ENCODE measurements around the gene UBAC2.

Gene UBAC2

DNA sequence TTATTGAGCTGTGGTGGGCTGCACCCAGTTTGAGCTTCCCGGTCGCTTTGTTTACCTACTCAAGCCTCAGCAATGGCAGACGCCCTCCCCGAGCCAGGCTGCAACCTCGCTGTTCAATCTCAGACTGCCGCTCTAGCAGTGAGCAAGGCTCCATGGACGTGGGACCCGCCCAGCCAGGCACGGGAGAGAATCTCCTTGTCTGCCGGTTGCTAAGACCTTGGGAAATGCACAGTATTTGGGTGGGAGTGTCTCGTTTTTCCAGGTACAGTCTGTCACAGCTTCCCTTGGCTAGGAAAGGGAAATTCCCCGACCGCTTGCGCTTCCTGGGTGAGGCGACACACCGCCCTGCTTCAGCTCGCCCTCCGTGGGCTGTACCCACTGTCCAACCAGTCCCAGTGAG lies 27.7 kb upstream of the UBAC2 start:
- Histone ChIP-seq H3K4me1 (peaks cover 3% of the 10 kb centered on the region; the same call in 1 of the 2 replicates), H3K9me3 (no peaks in the 10 kb centered on the region), H3K36me3 (replicated peaks) (no peaks in the 10 kb centered on the region), H3K27me3 (ENCODE audit: low read depth) (peaks cover 2% of the 10 kb centered on the region; the same call in 1 of the 2 replicates), H3K4me3 (no peak overlapping the region)
- in situ Hi-C loops (cut with MboI; ENCODE audit: low sequenced_read_pairs) = no loop called here
- no peak for DNase-seq (ENCODE audit: low spot score in 2 of 2)

DNA sequence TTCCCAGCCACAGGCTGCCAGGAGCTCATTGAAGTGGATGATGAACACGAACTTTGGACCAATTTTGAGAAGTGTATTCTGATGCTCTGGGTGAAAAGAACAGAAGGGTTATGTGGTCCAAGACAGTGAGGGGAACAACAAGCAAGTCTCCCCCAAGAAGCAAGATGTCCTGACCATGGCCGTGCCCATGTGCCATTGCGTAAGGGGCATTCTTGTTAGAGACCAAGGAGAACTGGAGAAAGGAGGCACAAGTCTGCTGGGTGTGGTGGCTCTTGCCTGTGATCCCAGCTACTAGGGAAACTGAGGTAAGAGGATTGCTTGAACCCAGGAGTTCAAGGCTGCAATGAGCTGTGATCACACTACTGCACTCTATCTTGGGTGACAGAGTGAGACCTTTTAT lies 27.0 kb upstream of the UBAC2 start:
- in situ Hi-C loops (cut with MboI; ENCODE audit: low sequenced_read_pairs) = no loop called here
- peaks cover 2% of the 10 kb centered on the region; the same call in 1 of the 2 replicates for H3K27me3 ChIP-seq (ENCODE audit: low read depth)
- H3K9me3 ChIP-seq = no peaks in the 10 kb centered on the region
- no peak overlapping the region for H3K4me3 ChIP-seq
- DNase-seq (ENCODE audit: low spot score in 2 of 2) = no peak
- peaks cover 3% of the 10 kb centered on the region; the same call in 1 of the 2 replicates for H3K4me1 ChIP-seq
- no peaks in the 10 kb centered on the region for H3K36me3 ChIP-seq (replicated peaks)

- peaks cover 3% of the 10 kb centered on the region; the same call in 1 of the 2 replicates for H3K4me1 ChIP-seq
- no peaks in the 10 kb centered on the region for H3K9me3 ChIP-seq
- no peaks in the 10 kb centered on the region for H3K36me3 ChIP-seq (replicated peaks)
- no peak overlapping the region for H3K4me3 ChIP-seq
- in situ Hi-C loops (cut with MboI; ENCODE audit: low sequenced_read_pairs) = loop anchor here (5.0 kb wide), 2 partner anchors 93 to 263 kb away; no protein-coding TSS in a partner anchor
- H3K27me3 ChIP-seq (ENCODE audit: low read depth) = peaks cover 2% of the 10 kb centered on the region; the same call in 1 of the 2 replicates
- DNase-seq (ENCODE audit: low spot score in 2 of 2) = no peak
Measured at GRCh38 chr13:99174533-99175100, 26.0 kb upstream of the UBAC2 start.

DNA sequence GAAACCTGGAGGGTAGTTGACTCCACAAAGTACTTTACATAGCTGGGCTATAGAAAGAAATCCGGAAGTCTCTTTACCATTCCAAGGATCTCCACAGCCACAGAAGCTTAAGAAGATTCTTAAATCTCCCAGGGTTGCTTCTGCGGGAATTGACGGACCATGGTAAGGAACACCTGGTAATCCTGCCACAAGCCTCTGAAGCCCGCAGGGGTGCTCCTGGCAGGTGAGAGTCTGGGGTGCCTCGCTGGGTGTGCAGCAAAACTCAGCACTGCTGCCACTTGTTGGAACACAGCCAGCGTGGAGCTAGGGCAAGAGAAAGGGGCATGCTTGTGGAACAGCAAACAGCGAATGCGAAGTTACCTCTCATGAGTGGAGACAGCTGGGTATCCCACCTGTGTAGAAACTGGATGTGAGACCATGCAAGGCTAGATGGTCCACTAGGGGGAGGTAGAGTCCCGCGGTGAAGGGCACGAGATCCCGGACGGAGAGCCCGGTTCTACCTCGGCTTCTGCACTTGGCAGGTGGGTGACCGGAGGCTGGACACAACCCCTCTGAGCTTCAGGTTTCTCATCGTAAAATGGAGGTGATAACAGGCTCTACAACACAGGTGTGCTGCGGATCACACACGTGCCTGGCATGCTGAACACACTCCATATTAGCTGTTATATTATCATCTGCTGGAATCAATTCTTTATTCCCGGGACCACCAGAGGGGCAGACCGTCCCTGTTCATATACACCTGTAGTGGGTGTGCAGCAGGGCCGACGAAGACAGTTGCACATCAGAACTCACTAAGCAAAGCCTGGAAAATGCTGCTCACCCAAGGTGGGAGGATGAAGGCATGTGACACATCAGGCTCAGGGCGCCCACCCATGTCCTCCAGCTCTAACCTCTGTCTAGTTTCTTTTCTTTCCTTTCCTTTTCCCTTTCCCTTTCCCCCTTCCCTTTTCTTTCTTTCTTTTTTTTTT lies 24.1 kb upstream of the UBAC2 start:
- in situ Hi-C loops (cut with MboI; ENCODE audit: low sequenced_read_pairs) = loop anchor here (5.0 kb wide), 2 partner anchors 91 to 261 kb away; no protein-coding TSS in a partner anchor
- no peak overlapping the region for H3K4me3 ChIP-seq
- peaks cover 3% of the 10 kb centered on the region; the same call in 1 of the 2 replicates for H3K4me1 ChIP-seq
- peaks cover 2% of the 10 kb centered on the region; the same call in 1 of the 2 replicates for H3K27me3 ChIP-seq (ENCODE audit: low read depth)
- peak; percentile 42 to 91 for DNase-seq (ENCODE audit: low spot score in 2 of 2)
- no peaks in the 10 kb centered on the region for H3K36me3 ChIP-seq (replicated peaks)
- H3K9me3 ChIP-seq = no peaks in the 10 kb centered on the region

DNA sequence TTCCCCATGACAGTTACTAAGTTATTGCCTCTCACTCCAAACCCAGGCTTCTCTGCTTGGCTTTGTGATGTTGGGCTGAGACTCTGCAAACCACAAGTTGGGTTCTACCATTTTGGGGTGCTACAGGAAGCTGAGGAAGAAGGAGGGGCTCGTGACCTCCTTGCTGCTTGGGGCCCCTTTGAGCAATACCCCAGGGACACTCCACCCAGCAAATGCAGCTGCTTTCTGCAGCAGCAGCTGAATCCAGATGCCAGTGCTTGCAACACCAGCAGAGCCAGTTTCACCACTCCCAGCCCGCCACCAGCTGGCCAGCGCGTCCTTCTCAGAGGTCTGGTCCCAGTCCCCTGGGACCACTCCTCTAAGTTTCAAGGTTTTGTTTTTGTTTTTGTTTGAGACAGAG lies 22.0 kb upstream of the UBAC2 start:
- in situ Hi-C loops (cut with MboI; ENCODE audit: low sequenced_read_pairs) = loop anchor here (5.0 kb wide), 2 partner anchors 89 to 259 kb away; no protein-coding TSS in a partner anchor
- H3K4me3 ChIP-seq = no peak overlapping the region
- H3K9me3 ChIP-seq = no peaks in the 10 kb centered on the region
- DNase-seq (ENCODE audit: low spot score in 2 of 2) = no peak
- H3K36me3 ChIP-seq (replicated peaks) = no peaks in the 10 kb centered on the region
- H3K27me3 ChIP-seq (ENCODE audit: low read depth) = peaks cover 2% of the 10 kb centered on the region; the same call in 1 of the 2 replicates
- H3K4me1 ChIP-seq = peaks cover 3% of the 10 kb centered on the region; the same call in 1 of the 2 replicates

DNA sequence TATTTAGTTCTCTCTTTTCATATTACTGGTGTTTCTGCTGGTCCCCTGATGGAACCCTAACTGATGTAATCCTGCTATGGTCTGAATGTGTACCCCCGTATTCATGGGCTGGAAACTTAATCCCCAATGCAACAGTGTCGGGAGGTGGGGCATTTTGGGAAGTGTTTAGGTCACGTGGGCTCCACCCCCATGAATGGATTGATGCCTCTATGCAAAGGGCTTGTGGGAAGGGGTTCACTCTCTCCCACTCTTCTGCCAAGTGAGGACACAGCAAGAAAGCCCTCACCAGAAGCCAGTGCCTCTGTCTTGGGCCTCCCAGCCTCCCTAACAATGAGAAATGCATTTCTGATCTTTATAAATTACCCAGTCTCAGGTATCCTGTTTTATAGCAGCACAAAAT lies 21.2 kb upstream of the UBAC2 start:
- no peak for DNase-seq (ENCODE audit: low spot score in 2 of 2)
- Histone ChIP-seq H3K9me3 (no peaks in the 10 kb centered on the region), H3K4me3 (no peak overlapping the region), H3K36me3 (replicated peaks) (no peaks in the 10 kb centered on the region), H3K4me1 (peaks cover 3% of the 10 kb centered on the region; the same call in 1 of the 2 replicates), H3K27me3 (ENCODE audit: low read depth) (no peaks in the 10 kb centered on the region; the same call in 1 of the 2 replicates)
- in situ Hi-C loops (cut with MboI; ENCODE audit: low sequenced_read_pairs) = loop anchor here (5.0 kb wide), 2 partner anchors 88 to 258 kb away; no protein-coding TSS in a partner anchor

DNA sequence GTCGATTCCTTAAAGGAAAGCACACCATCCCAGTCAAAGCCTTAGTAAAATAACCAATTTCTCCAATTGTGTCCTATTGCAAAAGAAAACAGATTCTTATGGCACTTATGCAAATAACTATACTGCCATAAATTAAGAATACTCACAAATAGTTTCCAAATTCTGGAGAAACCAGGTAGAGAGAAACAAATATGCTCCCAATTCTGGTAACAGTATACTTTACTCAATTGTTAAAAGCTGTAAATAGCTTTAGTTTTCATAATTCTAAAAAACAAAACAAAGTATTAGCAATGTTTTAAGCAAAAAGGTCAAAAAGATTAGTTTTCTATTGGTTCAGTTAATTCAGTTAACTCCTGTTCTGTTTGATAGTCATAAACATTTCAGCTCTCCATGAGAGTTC lies 18.2 kb upstream of the UBAC2 start:
- H3K36me3 ChIP-seq (replicated peaks) = no peaks in the 10 kb centered on the region
- H3K27me3 ChIP-seq (ENCODE audit: low read depth) = no peaks in the 10 kb centered on the region
- H3K9me3 ChIP-seq = no peaks in the 10 kb centered on the region
- no peak overlapping the region for H3K4me3 ChIP-seq
- no peak for DNase-seq (ENCODE audit: low spot score in 2 of 2)
- H3K4me1 ChIP-seq = peaks cover 15% of the 10 kb centered on the region
- in situ Hi-C loops (cut with MboI; ENCODE audit: low sequenced_read_pairs) = no loop called here

- DNase-seq (ENCODE audit: low spot score in 2 of 2) = peak; percentile 56 to 67
- in situ Hi-C loops (cut with MboI; ENCODE audit: low sequenced_read_pairs) = no loop called here
- no peaks in the 10 kb centered on the region for H3K36me3 ChIP-seq (replicated peaks)
- H3K4me1 ChIP-seq = peaks cover 15% of the 10 kb centered on the region
- H3K4me3 ChIP-seq = no peak overlapping the region
- H3K9me3 ChIP-seq = no peaks in the 10 kb centered on the region
- H3K27me3 ChIP-seq (ENCODE audit: low read depth) = no peaks in the 10 kb centered on the region
Measured at GRCh38 chr13:99185606-99186005, 15.0 kb upstream of the UBAC2 start.

DNA sequence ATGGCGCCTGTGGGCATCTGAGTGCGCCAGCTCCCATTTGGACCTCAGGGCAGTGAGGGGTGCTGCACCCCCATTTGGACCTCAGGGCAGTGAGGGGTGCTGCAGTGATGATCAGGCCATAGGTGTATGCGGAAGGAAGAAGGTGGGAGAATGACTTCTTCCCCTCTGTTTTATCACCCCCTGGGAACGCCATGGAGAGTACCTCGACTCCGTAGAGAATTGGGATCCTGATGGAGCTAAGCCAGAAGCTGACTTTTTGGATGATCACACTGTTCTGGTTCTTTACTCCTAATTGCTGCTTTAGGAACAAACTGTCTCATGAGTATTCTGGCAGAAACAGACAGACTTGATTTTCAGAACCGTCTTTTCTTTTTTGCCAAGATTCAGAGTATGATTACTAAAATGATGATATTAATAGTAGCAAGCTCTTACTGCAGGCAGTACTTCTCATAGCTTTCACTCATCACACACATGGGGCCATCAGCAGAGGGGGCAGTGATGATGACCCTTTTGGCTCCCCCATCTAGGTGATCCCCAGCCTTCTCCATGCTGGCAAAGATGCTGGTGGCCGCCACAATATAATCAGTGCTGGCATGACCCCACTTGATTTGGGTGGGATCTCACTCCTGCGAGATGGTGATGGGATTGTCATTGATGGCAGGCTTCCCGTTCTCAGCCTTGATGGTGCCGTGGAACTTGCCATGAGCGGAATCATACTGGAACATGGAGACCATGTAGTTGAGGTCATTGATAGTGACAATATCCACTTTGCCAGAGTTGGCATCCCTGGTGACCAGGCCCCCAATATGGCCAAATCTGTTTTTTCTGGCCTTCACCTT lies 10.3 kb upstream of the UBAC2 start:
- DNase-seq (ENCODE audit: low spot score in 2 of 2) = no peak
- in situ Hi-C loops (cut with MboI; ENCODE audit: low sequenced_read_pairs) = no loop called here
- no peaks in the 10 kb centered on the region for H3K36me3 ChIP-seq (replicated peaks)
- peaks cover 10% of the 10 kb centered on the region for H3K4me1 ChIP-seq
- H3K4me3 ChIP-seq = no peak overlapping the region
- H3K27me3 ChIP-seq (ENCODE audit: low read depth) = no peaks in the 10 kb centered on the region
- no peaks in the 10 kb centered on the region for H3K9me3 ChIP-seq

- Histone ChIP-seq H3K27me3 (ENCODE audit: low read depth) (no peaks in the 10 kb centered on the region), H3K36me3 (replicated peaks) (no peaks in the 10 kb centered on the region), H3K4me1 (no peaks in the 10 kb centered on the region), H3K9me3 (no peaks in the 10 kb centered on the region), H3K4me3 (no peak overlapping the region)
- DNase-seq (ENCODE audit: low spot score in 2 of 2) = no peak
- in situ Hi-C loops (cut with MboI; ENCODE audit: low sequenced_read_pairs) = no loop called here
Measured at GRCh38 chr13:99191336-99191899, 9.2 kb upstream of the UBAC2 start.

- Histone ChIP-seq H3K4me3 (no peak overlapping the region), H3K36me3 (replicated peaks) (no peaks in the 10 kb centered on the region), H3K4me1 (no peaks in the 10 kb centered on the region), H3K27me3 (ENCODE audit: low read depth) (no peaks in the 10 kb centered on the region), H3K9me3 (no peaks in the 10 kb centered on the region)
- DNase-seq (ENCODE audit: low spot score in 2 of 2) = no peak
- in situ Hi-C loops (cut with MboI; ENCODE audit: low sequenced_read_pairs) = no loop called here
Measured at GRCh38 chr13:99191900-99192399, 8.7 kb upstream of the UBAC2 start.

- H3K9me3 ChIP-seq = no peaks in the 10 kb centered on the region
- in situ Hi-C loops (cut with MboI; ENCODE audit: low sequenced_read_pairs) = no loop called here
- H3K4me1 ChIP-seq = no peaks in the 10 kb centered on the region
- no peak overlapping the region for H3K4me3 ChIP-seq
- no peak for DNase-seq (ENCODE audit: low spot score in 2 of 2)
- H3K36me3 ChIP-seq (replicated peaks) = no peaks in the 10 kb centered on the region
- H3K27me3 ChIP-seq (ENCODE audit: low read depth) = no peaks in the 10 kb centered on the region
Measured at GRCh38 chr13:99192480-99192879, 8.2 kb upstream of the UBAC2 start.

GRCh38 chr13:99193152-99193551 lies 7.5 kb upstream of the UBAC2 start:
- no peak for DNase-seq (ENCODE audit: low spot score in 2 of 2)
- no peaks in the 10 kb centered on the region for H3K9me3 ChIP-seq
- no peaks in the 10 kb centered on the region for H3K27me3 ChIP-seq (ENCODE audit: low read depth)
- in situ Hi-C loops (cut with MboI; ENCODE audit: low sequenced_read_pairs) = no loop called here
- H3K36me3 ChIP-seq (replicated peaks) = no peaks in the 10 kb centered on the region
- no peaks in the 10 kb centered on the region for H3K4me1 ChIP-seq
- no peak overlapping the region for H3K4me3 ChIP-seq
